HCT116 (cell line): ENCODE measurements around the gene NR6A1. TPM values are rescaled to one million over a fixed set of nuclear protein-coding genes. Genes with fewer than 3 reads are reported as not detected.

Source experiments
- ATAC-seq: fragments of 200-7000 bp; cut with Tn5 transposase; 2 replicates; pipeline ENCODE4 v1.9.1; 2020; ENCODE audit warnings: mild to moderate bottlenecking, moderate library complexity
- BruUV-seq: library from RNA; stranded (reverse); fragments of 400-500 nt; replicated peaks from 2 replicates; lab custom pipeline; 2021; lab: Mats Ljungman, UMichigan
- CTCF ChIA-PET: fragments of 300-600 bp; sonication (Branson Sonifier 250); formaldehyde crosslinking; loops from one replicate; lab custom pipeline; 2021; ENCODE audit warnings: antibody characterized with exemption; lab: Charles Lee
- POLR2A ChIA-PET: fragments of 300-600, 350-600 bp; sonication (Branson Sonifier 250); formaldehyde crosslinking; loops from one replicate; lab custom pipeline; 2021; ENCODE audit warnings: antibody characterized with exemption; lab: Charles Lee
- RAD21 ChIA-PET, 2 experiments: fragments of 300-600 bp; sonication (Branson Sonifier 250); formaldehyde crosslinking; loops; one replicate each; lab custom pipeline; 2023; ENCODE audit warnings: low total read pairs in 2 of 2; ENCODE audit not compliant: uncharacterized antibody in 2 of 2, unreplicated experiment in 2 of 2, low non-redundant PET in 1 of 2; lab: Charles Lee
- DNase-seq: peaks from one replicate; pipeline ENCODE4 v3.0.0-alpha.2; 2010; ENCODE audit warnings: low read depth, low spot score
- H2AFZ ChIP-seq: fragments of 200-600 bp; shearing (Covaris generic), sonication (generic); 2 replicates; pipeline ENCODE4 v1.6.1; 2017; ENCODE audit warnings: low read depth, mixed run types, mixed read lengths, antibody characterized with exemption, low read length; ENCODE audit not compliant: poor library complexity, severe bottlenecking
- H3K27ac ChIP-seq: 2 replicates; pipeline ENCODE4 v1.5.1; 2012; ENCODE audit warnings: low read depth, low read length
- H3K27me3 ChIP-seq: fragments of 200-600 bp; sonication (generic); 2 replicates; pipeline ENCODE4 v1.6.1; 2016; ENCODE audit warnings: mixed run types, low read length, mixed read lengths; ENCODE audit not compliant: insufficient read depth
- H3K36me3 ChIP-seq, 2 experiments: fragments of 200-500 bp in 1 of 2; fragments of 200-600 bp in 1 of 2; sonication (Bioruptor generic) in 1 of 2; sonication (generic) in 1 of 2; 2 replicates each; pipeline versions ENCODE4 v1.5.1 to v1.6.1; 2014 to 2016; ENCODE audit warnings: low read length in 2 of 2, inconsistent platforms in 1 of 2, mixed read lengths in 1 of 2, mixed run types in 1 of 2; ENCODE audit not compliant: insufficient read depth in 2 of 2, control insufficient read depth in 1 of 2
- H3K4me1 ChIP-seq, 2 experiments: fragments of 200-600 bp in 1 of 2; sonication (generic) in 1 of 2; 2 replicates each; pipeline versions ENCODE4 v1.5.1 to v1.6.1; 2012 to 2017; ENCODE audit warnings: low read length in 2 of 2, inconsistent platforms in 1 of 2, mild to moderate bottlenecking in 1 of 2, mixed read lengths in 1 of 2, mixed run types in 1 of 2, moderate library complexity in 1 of 2; ENCODE audit not compliant: insufficient read depth in 2 of 2, control insufficient read depth in 1 of 2
- H3K4me2 ChIP-seq: fragments of 200-600 bp; sonication (generic); 2 replicates; pipeline ENCODE4 v1.6.1; 2017; ENCODE audit warnings: mixed run types, low read length, mixed read lengths
- H3K4me3 ChIP-seq, 2 experiments: fragments of 200-600 bp in 1 of 2; sonication (generic) in 1 of 2; replicated peaks in 1 of 2; 2 replicates each; pipeline ENCODE4 v1.5.1; 2011 to 2016; ENCODE audit warnings: low read length in 2 of 2, control low read depth in 1 of 2, low read depth in 1 of 2, mild to moderate bottlenecking in 1 of 2, mixed read lengths in 1 of 2, mixed run types in 1 of 2
- H3K79me2 ChIP-seq: fragments of 200-600 bp; sonication (generic); 2 replicates; pipeline ENCODE4 v1.6.1; 2017; ENCODE audit warnings: mild to moderate bottlenecking, mixed run types, low read length, moderate library complexity, mixed read lengths; ENCODE audit not compliant: insufficient read depth
- H3K9ac ChIP-seq: fragments of 200-600 bp; sonication (generic); 2 replicates; pipeline ENCODE4 v1.6.1; 2016; ENCODE audit warnings: low read length, mixed read lengths
- H3K9me2 ChIP-seq: fragments of 200-600 bp; sonication (generic), shearing (Covaris generic); 2 replicates; pipeline ENCODE4 v1.6.1; 2017; ENCODE audit warnings: mixed run types, mild to moderate bottlenecking, moderate library complexity; ENCODE audit not compliant: insufficient read depth
- H3K9me3 ChIP-seq, 2 experiments: fragments of 200-500 bp in 1 of 2; fragments of 200-600 bp in 1 of 2; sonication (Bioruptor generic) in 1 of 2; sonication (generic) in 1 of 2; 2 replicates each; pipeline ENCODE4 v1.6.1; 2014 to 2017; ENCODE audit warnings: low read length in 2 of 2, mixed read lengths in 2 of 2, inconsistent platforms in 1 of 2, low read depth in 1 of 2, mild to moderate bottlenecking in 1 of 2, mixed run types in 1 of 2, moderate library complexity in 1 of 2; ENCODE audit not compliant: control insufficient read depth in 1 of 2, insufficient read depth in 1 of 2
- H4K20me1 ChIP-seq: fragments of 200-600 bp; sonication (generic), shearing (Covaris generic); 2 replicates; pipeline ENCODE4 v1.6.1; 2017; ENCODE audit warnings: mixed run types, mild to moderate bottlenecking, moderate library complexity; ENCODE audit not compliant: insufficient read depth
- CEBPB ChIP-seq: IDR thresholded peaks from 2 replicates; pipeline ENCODE4 v1.6.1; 2012; ENCODE audit warnings: low read depth
- CTCF ChIP-seq, 3 experiments: fragments of 200-600 bp in 1 of 3; sonication (generic) in 1 of 3; IDR thresholded peaks in 2 of 3; conservative IDR thresholded peaks in 1 of 3; 2 replicates each; pipeline ENCODE4 v1.5.1; 2012 to 2017; ENCODE audit warnings: low read depth in 2 of 3, low read length in 2 of 3, antibody characterized with exemption in 1 of 3, borderline replicate concordance in 1 of 3, control low read depth in 1 of 3, mild to moderate bottlenecking in 1 of 3, mixed read lengths in 1 of 3, mixed run types in 1 of 3, moderate library complexity in 1 of 3; ENCODE audit not compliant: insufficient read depth in 1 of 3
- RAD21 ChIP-seq: IDR thresholded peaks from 2 replicates; pipeline ENCODE4 v1.6.1; 2012; ENCODE audit warnings: low read depth, mild to moderate bottlenecking
- SP1 ChIP-seq: IDR thresholded peaks from 2 replicates; pipeline ENCODE4 v1.6.1; 2012; ENCODE audit warnings: low read depth
- YY1 ChIP-seq: IDR thresholded peaks from 2 replicates; pipeline ENCODE4 v1.6.1; 2011; ENCODE audit warnings: low read length, low read depth, moderate library complexity, mild to moderate bottlenecking; ENCODE audit not compliant: insufficient replicate concordance; ENCODE audit errors: extremely low read depth
- ZBTB33 ChIP-seq: IDR thresholded peaks from 2 replicates; pipeline ENCODE4 v1.6.1; 2011; ENCODE audit warnings: mild to moderate bottlenecking, low read length, moderate library complexity; ENCODE audit not compliant: insufficient replicate concordance; ENCODE audit errors: extremely low read depth
- intact Hi-C: fragments of 100-400 bp; cut with micrococcal nuclease; formaldehyde crosslinking; loops from 2 replicates; pipeline ENCODE4 v1.10.0; 2022
- total RNA-seq: library from RNA; stranded (reverse); gene quantifications from one replicate; pipeline ENCODE4 v1.2.1, GENCODE V29; 2021; ENCODE audit not compliant: unreplicated experiment

The NR6A1 gene
- total RNA-seq, 1 experiment from 2014 or later: 9.9 TPM

DNA sequence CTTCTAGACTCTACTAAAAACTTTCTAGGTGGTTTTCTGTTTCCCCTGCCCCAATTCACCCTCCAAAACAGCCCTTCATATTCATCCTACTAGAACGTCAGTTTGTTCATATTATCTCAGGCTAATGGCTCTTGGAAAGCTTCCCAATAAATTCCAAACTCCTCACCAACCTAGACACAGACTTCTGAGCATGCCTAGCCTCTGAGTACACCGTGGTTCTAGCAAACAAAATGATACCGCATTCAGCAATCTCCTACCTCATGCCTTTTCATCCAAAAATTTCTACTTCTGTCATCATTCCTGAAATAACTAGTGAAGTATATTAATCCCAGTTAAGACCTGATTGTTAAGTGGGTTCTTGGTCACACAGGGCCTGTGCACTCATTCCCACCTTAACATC, 217.4 kb downstream of the NR6A1 start:
- BruUV-seq: no TSS peak
- DNase-seq (no peak), ATAC-seq (no peak)
- Histone ChIP-seq H3K9me3 (no peaks in the 10 kb centered on the region), H3K27me3 (no peaks in the 10 kb centered on the region), H3K79me2 (no peaks in the 10 kb centered on the region), H3K9ac (no peak overlapping the region), H3K4me3 (no peak overlapping the region), H3K36me3 (no peaks in the 10 kb centered on the region), H3K27ac (no peak overlapping the region), H3K4me2 (peak overlapping the region; percentile 7; the same call in 1 of the 2 replicates), H3K4me1 (peaks cover 2 to 24% of the 10 kb centered on the region in 2 experiments; a peak in 3 of 4 replicates), H4K20me1 (no peaks in the 10 kb centered on the region)
- CTCF ChIA-PET: interaction anchor here (2.6 to 3.2 kb wide), 2 partner anchors 63 to 159 kb away, joined by 20 to 42 read pairs; no protein-coding TSS in a partner anchor
- intact Hi-C loops: loop anchor here (5.0 kb wide), 1 partner anchor 214 kb away; no protein-coding TSS in a partner anchor
- RAD21 ChIA-PET: no interaction called here
- POLR2A ChIA-PET: no interaction called here
- TF ChIP-seq CTCF (IDR thresholded peaks at IDR 0.05 in 2 of 3, conservative IDR thresholded peaks at IDR 0.05 in 1 of 3; ENCODE audit: borderline replicate concordance in 1 of 3, insufficient read depth in 1 of 3, low read depth in 2 of 3, low read length in 2 of 3) (no peak), ZBTB33 (no peak), YY1 (no peak), SP1 (no peak), CEBPB (no peak), RAD21 (no peak)
- TF ChIP-seq, all 23 proteins: peak for 0
- no peaks in the 10 kb centered on the region for H3K9me2 ChIP-seq
- H2AFZ ChIP-seq: no peak overlapping the region
